ENCODE data around the gene SUPT4H1. TPM values are rescaled to one million over a fixed set of nuclear protein-coding genes. Genes with fewer than 3 reads are reported as not detected.
A peak's percentile ranks its signal among the peaks of the same experiment; 100 is the strongest.

SUPT4H1 gene
- total and polyA plus RNA-seq, 9 of the 15 experiments (the other 6 are each of a cell fraction or from before 2014, with no cell fraction given) = 62.1 to 320 (median 117) TPM

DNA sequence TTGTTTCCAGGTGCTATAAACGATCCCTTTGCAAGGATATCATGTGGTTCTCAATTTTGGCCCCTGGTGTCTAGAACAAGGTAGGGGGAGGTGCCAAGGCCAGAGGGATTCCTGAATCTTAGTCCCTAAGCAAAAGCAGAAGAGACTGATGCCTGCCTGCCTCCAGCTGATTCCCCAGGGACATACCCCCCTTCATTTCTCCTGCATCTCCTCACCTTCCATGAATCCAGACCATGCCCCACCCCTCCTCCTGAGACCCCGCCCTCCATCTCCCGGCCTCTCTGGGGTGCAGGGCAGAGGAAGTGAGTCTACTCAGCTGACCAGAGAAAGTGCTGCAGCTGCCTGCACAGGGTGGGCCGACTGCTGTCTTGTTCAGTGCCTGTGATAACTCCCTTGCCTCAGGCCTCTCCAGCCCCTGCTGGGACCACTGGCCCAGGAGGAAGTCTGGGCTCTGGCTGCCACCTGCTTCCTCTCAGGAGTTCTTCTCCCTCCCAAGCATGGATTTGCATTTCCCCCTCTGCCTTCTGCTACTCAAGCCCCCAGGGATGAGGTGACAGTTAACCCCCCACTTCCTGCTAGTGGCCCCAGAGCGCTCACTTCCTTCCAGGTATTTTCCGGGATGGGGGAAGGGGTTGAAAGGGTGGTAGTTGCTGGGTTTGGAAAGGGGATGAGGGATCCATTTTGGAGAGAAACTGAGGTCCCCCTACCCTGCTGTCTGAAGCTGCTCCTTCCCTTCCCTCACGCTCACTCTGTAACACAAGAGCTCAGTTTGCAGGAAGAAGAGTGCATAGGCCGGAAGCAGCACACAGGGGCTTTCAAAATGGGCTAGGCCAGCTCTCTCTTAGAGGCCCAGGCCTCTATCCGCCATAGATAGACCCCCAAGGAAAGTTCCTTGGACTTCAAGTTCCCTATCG, 12.9 kb downstream of the SUPT4H1 start (continued):
- TF ChIP-seq, protein P1, sequence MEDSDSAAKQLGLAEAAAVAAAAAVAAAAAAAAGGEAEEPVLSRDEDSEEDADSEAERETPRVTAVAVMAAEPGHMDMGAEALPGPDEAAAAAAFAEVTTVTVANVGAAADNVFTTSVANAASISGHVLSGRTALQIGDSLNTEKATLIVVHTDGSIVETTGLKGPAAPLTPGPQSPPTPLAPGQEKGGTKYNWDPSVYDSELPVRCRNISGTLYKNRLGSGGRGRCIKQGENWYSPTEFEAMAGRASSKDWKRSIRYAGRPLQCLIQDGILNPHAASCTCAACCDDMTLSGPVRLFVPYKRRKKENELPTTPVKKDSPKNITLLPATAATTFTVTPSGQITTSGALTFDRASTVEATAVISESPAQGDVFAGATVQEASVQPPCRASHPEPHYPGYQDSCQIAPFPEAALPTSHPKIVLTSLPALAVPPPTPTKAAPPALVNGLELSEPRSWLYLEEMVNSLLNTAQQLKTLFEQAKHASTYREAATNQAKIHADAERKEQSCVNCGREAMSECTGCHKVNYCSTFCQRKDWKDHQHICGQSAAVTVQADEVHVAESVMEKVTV (CRISPR knock-in tag; IDR thresholded peaks at IDR 0.05) = no peak
- peak; percentile 60; the same call in 1 of the 2 replicates for TF ChIP-seq NFRKB (IDR thresholded peaks at IDR 0.05; ENCODE audit: low read depth)
- TF ChIP-seq PRPF4 (IDR thresholded peaks at IDR 0.05; ENCODE audit: insufficient read depth, low read depth, low read length, poor library complexity, severe bottlenecking) = no peak
- TF ChIP-seq STAG1 (CRISPR knock-in tag; IDR thresholded peaks at IDR 0.05; ENCODE audit: borderline replicate concordance) = no peak
- peak; percentile 36; the same call in 1 of the 2 replicates for TF ChIP-seq ELF1 (tag; IDR thresholded peaks at IDR 0.05)
- TF ChIP-seq RCOR1 (IDR thresholded peaks at IDR 0.05; ENCODE audit: borderline replicate concordance in 1 of 2, low read depth in 2 of 2, low read length in 2 of 2) = peak in 1 of 2 experiments; percentile 39; a peak in 1 of 4 replicates
- TF ChIP-seq, protein P2, sequence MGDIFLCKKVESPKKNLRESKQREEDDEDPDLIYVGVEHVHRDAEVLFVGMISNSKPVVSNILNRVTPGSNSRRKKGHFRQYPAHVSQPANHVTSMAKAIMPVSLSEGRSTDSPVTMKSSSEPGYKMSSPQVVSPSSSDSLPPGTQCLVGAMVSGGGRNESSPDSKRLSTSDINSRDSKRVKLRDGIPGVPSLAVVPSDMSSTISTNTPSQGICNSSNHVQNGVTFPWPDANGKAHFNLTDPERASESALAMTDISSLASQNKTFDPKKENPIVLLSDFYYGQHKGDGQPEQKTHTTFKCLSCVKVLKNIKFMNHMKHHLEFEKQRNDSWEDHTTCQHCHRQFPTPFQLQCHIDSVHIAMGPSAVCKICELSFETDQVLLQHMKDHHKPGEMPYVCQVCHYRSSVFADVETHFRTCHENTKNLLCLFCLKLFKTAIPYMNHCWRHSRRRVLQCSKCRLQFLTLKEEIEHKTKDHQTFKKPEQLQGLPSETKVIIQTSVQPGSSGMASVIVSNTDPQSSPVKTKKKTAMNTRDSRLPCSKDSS (IDR thresholded peaks at IDR 0.05; ENCODE audit: low read depth, partially characterized antibody) = no peak
- TF ChIP-seq ADNP (tag; IDR thresholded peaks at IDR 0.05) = no peak
- TF ChIP-seq PYGO2 (tag; IDR thresholded peaks at IDR 0.05) = no peak
- TF ChIP-seq, protein P3, sequence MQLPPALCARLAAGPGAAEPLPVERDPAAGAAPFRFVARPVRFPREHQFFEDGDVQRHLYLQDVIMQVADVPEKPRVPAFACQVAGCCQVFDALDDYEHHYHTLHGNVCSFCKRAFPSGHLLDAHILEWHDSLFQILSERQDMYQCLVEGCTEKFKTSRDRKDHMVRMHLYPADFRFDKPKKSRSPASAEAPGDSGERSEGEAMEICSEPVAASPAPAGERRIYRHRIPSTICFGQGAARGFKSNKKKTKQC (CRISPR knock-in tag; IDR thresholded peaks at IDR 0.05) = peak; percentile 13; the same call in 1 of the 2 replicates
- no peak for TF ChIP-seq SOX6 (IDR thresholded peaks at IDR 0.05)
- peak; percentile 59 for TF ChIP-seq ETV1 (tag; conservative IDR thresholded peaks at IDR 0.05; ENCODE audit: low read depth)
- TF ChIP-seq ZNF41 (CRISPR knock-in tag; conservative IDR thresholded peaks at IDR 0.05) = no peak
- TF ChIP-seq MAZ (CRISPR knock-in tag; conservative IDR thresholded peaks at IDR 0.05 in 1 of 2, IDR thresholded peaks at IDR 0.05 in 1 of 2) = peak; percentile 43 to 54; a peak in 3 of 4 replicates
- no peak for TF ChIP-seq ZNF696 (CRISPR knock-in tag; conservative IDR thresholded peaks at IDR 0.05)
- TF ChIP-seq, protein P4, sequence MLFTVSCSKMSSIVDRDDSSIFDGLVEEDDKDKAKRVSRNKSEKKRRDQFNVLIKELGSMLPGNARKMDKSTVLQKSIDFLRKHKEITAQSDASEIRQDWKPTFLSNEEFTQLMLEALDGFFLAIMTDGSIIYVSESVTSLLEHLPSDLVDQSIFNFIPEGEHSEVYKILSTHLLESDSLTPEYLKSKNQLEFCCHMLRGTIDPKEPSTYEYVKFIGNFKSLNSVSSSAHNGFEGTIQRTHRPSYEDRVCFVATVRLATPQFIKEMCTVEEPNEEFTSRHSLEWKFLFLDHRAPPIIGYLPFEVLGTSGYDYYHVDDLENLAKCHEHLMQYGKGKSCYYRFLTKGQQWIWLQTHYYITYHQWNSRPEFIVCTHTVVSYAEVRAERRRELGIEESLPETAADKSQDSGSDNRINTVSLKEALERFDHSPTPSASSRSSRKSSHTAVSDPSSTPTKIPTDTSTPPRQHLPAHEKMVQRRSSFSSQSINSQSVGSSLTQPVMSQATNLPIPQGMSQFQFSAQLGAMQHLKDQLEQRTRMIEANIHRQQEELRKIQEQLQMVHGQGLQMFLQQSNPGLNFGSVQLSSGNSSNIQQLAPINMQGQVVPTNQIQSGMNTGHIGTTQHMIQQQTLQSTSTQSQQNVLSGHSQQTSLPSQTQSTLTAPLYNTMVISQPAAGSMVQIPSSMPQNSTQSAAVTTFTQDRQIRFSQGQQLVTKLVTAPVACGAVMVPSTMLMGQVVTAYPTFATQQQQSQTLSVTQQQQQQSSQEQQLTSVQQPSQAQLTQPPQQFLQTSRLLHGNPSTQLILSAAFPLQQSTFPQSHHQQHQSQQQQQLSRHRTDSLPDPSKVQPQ (CRISPR knock-in tag; IDR thresholded peaks at IDR 0.05; ENCODE audit: borderline replicate concordance) = no peak
- TF ChIP-seq RBM39 (optimal IDR thresholded peaks at IDR 0.05; ENCODE audit: low read depth, low read length) = no peak
- TF ChIP-seq, protein P5, sequence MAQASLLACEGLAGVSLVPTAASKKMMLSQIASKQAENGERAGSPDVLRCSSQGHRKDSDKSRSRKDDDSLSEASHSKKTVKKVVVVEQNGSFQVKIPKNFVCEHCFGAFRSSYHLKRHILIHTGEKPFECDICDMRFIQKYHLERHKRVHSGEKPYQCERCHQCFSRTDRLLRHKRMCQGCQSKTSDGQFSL (CRISPR knock-in tag; IDR thresholded peaks at IDR 0.05) = no peak
- TF ChIP-seq, protein P5 (tag; IDR thresholded peaks at IDR 0.05) = peak in 1 of 2 experiments; percentile 38; a peak in 1 of 4 replicates
